HG03196 (cell line): Measurements from ENCODE around the gene RALY.

Experiments used
- ATAC-seq: cut with Tn5 transposase; IDR thresholded peaks from one replicate; pipeline ENCODE4 v1.9.1; 2021; ENCODE audit not compliant: unreplicated experiment

The RALY gene

DNA sequence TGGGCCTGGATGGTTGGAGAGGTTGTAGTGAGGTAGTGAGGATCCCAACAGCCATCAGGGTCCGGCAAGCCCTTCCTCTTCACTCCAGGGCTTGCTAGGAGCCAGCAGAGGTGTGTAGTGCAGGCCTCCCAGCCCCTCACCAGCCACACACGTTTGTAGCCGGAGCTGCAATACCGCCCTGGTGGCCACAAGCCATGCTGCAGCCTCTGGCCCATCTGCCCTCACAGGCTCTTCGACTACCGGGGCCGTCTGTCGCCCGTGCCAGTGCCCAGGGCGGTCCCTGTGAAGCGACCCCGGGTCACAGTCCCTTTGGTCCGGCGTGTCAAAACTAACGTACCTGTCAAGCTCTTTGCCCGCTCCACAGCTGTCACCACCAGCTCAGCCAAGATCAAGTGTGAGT, 81.9 kb downstream of the RALY start:
- ATAC-seq = no peak

- ATAC-seq = no peak
These were observed 83.2 kb downstream of the RALY start for GRCh38 chr20:34076952-34077351.

- ATAC-seq = no peak
These were observed 84.8 kb downstream of the RALY start for GRCh38 chr20:34078540-34078939.

DNA sequence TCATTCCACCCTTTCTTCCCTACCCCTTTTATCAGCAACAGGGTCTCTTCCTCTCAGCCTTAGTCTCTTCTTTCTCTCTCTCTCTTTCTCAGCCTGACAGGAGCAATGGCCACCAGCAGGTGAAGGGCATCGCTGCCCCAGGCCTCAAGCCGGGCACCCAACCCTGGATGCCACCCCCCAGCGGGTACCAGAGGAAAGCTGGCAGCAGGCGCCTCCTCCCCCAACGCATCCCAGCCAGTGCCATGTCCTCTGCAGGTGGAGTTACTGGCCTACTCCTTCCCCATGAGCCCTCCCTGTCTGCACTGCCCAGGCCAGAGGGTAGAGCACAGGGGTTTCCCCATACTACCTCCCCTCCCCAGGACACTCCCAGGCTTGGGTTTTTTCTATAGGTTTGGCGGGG, 86.1 kb downstream of the RALY start:
- ATAC-seq = no peak

DNA sequence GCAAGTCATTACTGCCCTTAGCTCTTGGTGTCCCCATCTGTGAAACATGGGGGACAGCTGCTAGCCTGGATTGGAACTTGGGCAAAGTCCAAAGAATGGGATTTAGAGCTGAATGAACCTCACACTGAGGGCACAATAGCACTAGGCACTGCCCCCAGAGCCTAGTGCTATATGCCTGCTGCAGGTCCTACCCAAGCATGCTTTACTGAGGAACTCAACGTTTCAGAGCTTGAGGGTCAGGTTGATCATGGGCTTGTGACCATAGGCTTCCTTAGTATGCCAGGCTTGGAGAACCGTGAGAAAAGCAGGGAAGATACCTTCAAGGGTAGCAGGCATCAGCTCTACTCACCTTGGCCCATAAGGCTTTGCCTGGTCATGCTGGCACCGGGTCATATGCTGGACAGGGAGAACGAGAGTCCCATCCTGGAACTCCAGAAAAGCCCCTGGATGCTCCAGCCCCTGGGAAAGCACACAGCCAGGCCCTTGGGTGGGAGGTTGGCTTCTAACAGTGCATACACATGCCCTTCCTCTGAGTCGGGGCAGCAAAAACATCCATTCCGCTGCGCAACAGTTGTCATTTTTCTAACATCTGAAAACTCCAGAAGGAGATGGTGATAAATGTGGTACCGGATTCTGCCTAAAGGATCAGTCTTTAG, 88.6 kb downstream of the RALY start:
- ATAC-seq = no peak

DNA sequence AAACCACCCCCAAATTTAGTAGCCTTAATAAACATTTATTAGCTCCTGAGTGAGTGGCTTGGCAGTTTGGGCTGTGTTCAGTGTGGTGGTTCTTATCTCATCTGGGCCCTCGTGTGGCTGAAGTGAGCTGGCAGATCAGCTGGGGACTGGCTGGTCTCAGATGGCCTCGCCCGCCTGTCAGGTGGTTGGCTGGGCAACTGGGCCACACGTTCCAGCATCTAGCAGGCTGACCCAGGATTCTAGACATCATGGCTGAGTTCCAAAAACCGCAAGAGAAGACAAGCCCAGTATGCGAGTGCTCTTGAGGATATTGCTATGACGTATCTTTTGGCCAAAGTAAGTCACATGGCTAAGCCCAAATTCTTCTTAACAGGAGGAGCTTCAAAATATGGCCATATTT, 89.4 kb downstream of the RALY start:
- no peak for ATAC-seq

DNA sequence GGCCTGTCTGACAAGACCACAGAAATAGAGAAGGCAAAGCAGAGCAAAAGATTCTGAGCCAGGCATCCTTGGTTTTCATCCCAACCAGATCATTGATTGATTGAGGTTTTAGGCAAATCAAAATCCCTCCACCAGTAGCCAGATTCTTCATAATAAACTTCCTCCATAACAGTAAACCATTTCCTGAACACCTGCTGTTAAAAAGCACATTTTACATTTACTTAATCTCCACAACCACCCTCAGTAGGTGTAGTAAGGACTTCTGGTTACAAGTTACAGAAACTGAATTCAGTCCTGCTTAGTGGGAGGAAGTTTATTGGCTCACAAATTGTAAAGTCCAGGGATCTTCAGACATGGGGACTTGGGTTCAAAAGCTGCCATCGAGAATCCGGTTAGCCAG, 90.1 kb downstream of the RALY start:
- ATAC-seq = no peak

DNA sequence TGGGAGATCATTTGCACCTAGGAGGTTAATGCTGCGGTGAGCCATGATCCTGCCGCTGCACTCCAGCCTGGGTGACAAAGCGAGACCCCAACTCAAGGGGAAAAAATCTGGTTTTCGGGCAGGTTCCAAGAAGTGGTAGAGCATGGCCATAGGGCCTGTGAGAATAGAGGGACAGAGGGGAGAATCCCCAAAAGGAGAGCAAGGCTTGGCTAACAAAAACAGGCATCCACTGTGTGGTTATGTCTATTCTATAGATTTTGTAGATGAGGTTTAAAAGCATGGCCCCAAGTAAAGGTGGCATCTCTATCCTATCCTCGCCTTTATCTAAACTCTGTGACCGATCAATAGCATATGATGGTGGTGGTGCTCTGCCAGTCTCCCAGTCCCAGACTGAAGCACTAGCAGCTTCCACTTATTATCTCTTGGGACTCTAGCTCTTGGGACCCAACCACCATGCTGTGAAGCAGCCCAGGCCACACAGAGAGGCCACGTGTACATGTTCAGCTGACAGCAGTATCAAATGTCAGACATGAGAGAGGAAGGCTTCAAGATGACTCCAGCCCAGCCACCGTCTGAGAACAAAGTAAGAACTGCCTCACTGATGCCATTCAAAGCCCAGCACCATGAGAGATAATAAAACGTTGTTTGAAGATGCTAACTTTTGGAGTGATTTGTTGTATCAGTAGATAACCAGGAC, 90.7 kb downstream of the RALY start:
- ATAC-seq = no peak

DNA sequence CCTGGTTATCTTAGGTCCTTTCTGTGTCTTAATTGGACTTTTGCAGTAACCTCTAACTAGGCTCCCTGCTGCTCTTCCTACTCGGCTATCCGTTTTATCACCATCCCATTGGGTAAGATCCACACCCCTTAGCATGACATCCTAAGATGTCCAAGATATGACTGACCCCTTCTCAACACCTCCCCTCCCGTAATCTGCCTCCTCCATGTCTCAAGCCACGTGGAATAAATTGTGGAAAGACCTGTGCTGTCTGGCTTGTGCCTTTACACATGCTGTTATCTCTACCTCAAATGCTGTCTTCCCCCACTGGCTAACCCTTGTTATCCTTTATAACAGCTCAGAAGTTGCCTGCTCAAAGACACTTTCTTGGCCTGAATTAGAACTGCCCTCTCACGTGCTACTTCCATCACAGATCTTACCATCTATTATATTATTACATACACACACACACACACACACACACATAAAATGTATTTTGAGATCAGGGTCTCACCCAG, 91.9 kb downstream of the RALY start:
- no peak for ATAC-seq

- ATAC-seq = no peak
These were observed 94.8 kb downstream of the RALY start for GRCh38 chr20:34088305-34089174.

GRCh38 chr20:34089175-34089479, 95.4 kb downstream of the RALY start:
- ATAC-seq = no peak

GRCh38 chr20:34089655-34090345, 96.1 kb downstream of the RALY start:
- no peak for ATAC-seq

- ATAC-seq = no peak
These were observed 96.9 kb downstream of the RALY start for GRCh38 chr20:34090645-34091044.

GRCh38 chr20:34091637-34092200, 98.0 kb downstream of the RALY start:
- ATAC-seq = no peak

DNA sequence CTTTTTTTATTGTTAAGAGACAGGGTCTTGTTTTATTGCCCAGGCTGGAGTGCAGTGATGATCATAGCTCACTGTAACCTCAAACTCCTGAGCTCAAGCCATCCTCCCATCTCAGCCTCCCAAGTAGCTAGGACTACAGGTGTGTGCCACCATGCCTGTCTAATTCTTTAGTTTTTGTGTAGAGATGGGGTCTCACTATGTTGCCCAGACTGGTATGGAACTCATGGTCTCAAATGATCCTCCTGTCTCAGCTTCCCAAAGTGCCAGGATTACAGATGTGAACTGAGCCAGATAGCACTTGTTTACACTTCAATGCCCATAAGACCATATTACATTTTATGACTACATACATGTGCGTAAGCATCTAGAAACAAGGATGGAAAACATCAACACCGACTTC, 100.2 kb downstream of the RALY start:
- no peak for ATAC-seq

- no peak for ATAC-seq
These were observed 102.1 kb downstream of the RALY start for GRCh38 chr20:34095825-34096224.

DNA sequence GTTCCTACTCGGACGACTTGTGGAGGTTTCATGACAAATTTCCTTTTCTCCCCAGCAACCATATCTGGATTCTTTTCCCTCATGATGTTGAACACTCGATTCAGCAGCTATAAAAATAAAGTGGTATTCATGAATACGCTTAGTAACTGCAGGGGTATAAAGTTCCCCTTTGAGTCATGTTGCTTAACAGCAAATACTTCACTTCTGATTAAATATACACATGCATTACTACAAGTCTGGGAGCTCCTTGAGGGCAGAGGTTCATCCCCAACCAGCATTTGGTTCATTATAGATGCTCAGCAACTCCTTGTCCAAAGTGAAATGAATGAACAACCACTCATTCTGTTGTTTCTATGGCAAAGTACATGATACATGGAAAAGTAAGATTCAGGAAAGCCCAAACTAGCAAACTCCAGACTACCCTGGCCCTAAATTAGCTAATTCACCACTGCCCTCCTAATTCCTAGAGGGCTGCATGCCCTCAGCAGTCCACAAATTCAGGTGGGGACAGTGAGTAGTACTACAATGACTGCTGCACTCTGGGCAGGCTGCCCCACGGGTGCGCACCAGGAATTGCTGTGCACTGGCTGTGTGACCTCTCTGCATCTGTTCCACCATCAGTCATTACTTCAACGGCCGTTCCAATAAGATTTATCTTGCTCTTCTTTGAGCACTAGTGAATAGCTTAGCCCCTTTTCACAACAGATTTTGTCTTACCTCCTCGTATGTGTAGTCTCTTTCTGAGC, 103.2 kb downstream of the RALY start:
- no peak for ATAC-seq

DNA sequence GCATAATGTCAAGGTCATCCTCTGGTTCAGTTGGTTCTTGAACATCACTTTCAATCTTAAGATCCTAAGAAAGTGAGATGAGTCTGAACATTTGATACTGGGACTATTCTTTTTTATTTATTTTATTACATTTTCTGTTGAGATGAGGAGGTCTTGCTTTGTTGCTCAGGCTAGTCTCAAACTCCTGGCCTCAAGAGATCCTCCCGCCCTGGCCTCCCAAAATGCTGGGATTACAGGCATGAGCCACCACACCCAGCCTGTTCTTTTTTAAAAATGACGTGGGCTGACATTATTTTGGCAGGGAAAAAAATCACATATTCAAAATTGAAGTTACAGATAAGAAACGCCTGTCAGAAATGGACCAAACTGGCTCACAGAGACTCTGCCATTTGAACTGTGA, 104.9 kb downstream of the RALY start:
- no peak for ATAC-seq

- no peak for ATAC-seq
These were observed 106.0 kb downstream of the RALY start for GRCh38 chr20:34099675-34100074.

DNA sequence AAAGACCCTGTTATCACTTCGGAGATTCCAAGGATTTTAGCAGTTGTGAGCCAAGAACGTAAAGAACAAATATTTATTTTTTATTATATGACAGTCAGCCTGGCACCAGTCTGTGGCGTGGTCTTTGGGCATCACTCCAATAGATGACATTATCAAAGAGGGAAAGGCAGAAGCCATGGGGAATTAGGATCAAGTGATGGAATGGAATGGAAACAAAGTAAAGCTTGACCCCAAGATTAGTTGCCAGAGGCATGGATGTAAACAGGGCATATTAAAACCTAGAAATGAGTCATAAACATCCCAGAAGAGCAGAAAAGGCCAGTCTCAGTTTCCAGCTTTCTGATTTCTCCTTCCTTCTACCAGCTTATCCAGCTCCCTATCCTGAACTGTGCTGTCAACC, 106.9 kb downstream of the RALY start:
- no peak for ATAC-seq
